Endothelial cell of umbilical vein (primary cell): ENCODE measurements around the gene NAA10. TPM values are rescaled to one million over a fixed set of nuclear protein-coding genes. Genes with fewer than 3 reads are reported as not detected.

ENCODE experiments used
- BruUV-seq: library from RNA; stranded (reverse); fragments of 400-500 nt; replicated peaks from 2 replicates; lab custom pipeline; 2021; lab: Mats Ljungman, UMichigan
- CTCF ChIA-PET: fragments of 300-600, 350-600 bp; sonication (Branson Sonifier 250); formaldehyde crosslinking; loops from one replicate; lab custom pipeline; 2021; ENCODE audit warnings: antibody characterized with exemption, inconsistent platforms; lab: Charles Lee
- POLR2A ChIA-PET: fragments of 300-600, 350-600 bp; sonication (Branson Sonifier 250); formaldehyde crosslinking; loops from one replicate; lab custom pipeline; 2021; ENCODE audit warnings: antibody characterized with exemption, inconsistent platforms; lab: Charles Lee
- DNase-seq: peaks from one replicate; pipeline ENCODE4 v3.0.0-alpha.2; 2011; ENCODE audit warnings: low read depth, low spot score
- FAIRE-seq: peaks from 2 replicates; lab custom pipeline; 2011; peaks lifted over from hg19 to GRCh38; lab: Jason Lieb, UNC
- H2AFZ ChIP-seq: 2 replicates; pipeline ENCODE4 v1.6.0; 2012; ENCODE audit warnings: low read depth, low read length, control low read depth, inconsistent platforms
- H3K27ac ChIP-seq: 2 replicates; pipeline ENCODE4 v1.5.1; 2011; ENCODE audit warnings: low read depth, mild to moderate bottlenecking, control low read depth, low read length, moderate library complexity; ENCODE audit not compliant: insufficient read depth
- H3K27me3 ChIP-seq, 2 experiments: 2 replicates each; pipeline versions ENCODE4 v1.6.0 to v1.6.1; 2011; ENCODE audit warnings: low read length in 2 of 2, mixed read lengths in 1 of 2; ENCODE audit not compliant: control insufficient read depth in 2 of 2, insufficient read depth in 2 of 2
- H3K36me3 ChIP-seq, 2 experiments: 2 replicates in 1 of 2; 3 replicates in 1 of 2; pipeline ENCODE4 v1.5.1; 2011; ENCODE audit warnings: low read length in 2 of 2, mild to moderate bottlenecking in 1 of 2, moderate library complexity in 1 of 2; ENCODE audit not compliant: control insufficient read depth in 2 of 2, insufficient read depth in 2 of 2; ENCODE audit errors: extremely low read depth in 1 of 2
- H3K4me1 ChIP-seq: 3 replicates; pipeline ENCODE4 v1.5.1; 2011; ENCODE audit warnings: mild to moderate bottlenecking, low read length; ENCODE audit not compliant: control insufficient read depth, insufficient read depth; ENCODE audit errors: extremely low read depth
- H3K4me2 ChIP-seq: 2 replicates; pipeline ENCODE4 v1.6.1; 2011; ENCODE audit warnings: low read length, control low read depth, mixed read lengths; ENCODE audit not compliant: insufficient read depth
- H3K4me3 ChIP-seq, 3 experiments: fragments of 200-600 bp in 1 of 3; sonication (generic), shearing (Covaris generic) in 1 of 3; replicated peaks in 1 of 3; 2 replicates each; pipeline ENCODE4 v1.5.1; 2011 to 2016; ENCODE audit warnings: control low read depth in 3 of 3, low read length in 3 of 3, mild to moderate bottlenecking in 2 of 3, inconsistent platforms in 1 of 3, low read depth in 1 of 3, moderate library complexity in 1 of 3; ENCODE audit not compliant: insufficient read depth in 1 of 3
- H3K79me2 ChIP-seq: 2 replicates; pipeline ENCODE4 v1.6.0; 2012; ENCODE audit warnings: low read length, inconsistent platforms; ENCODE audit not compliant: control insufficient read depth, insufficient read depth
- H3K9ac ChIP-seq: replicated peaks from 2 replicates; pipeline ENCODE3; 2011; ENCODE audit warnings: low read length, control low read depth; ENCODE audit not compliant: insufficient read depth; ENCODE audit errors: extremely low read depth
- H3K9me1 ChIP-seq: replicated peaks from 3 replicates; pipeline ENCODE4 v1.6.0; 2011; ENCODE audit warnings: mild to moderate bottlenecking, low read length; ENCODE audit not compliant: control insufficient read depth, insufficient read depth; ENCODE audit errors: extremely low read depth
- H3K9me3 ChIP-seq: replicated peaks from 2 replicates; pipeline ENCODE4 v1.5.1; 2012; ENCODE audit warnings: low read length, inconsistent platforms; ENCODE audit not compliant: control insufficient read depth, insufficient read depth
- H4K20me1 ChIP-seq: replicated peaks from 2 replicates; pipeline ENCODE3; 2011; ENCODE audit warnings: mild to moderate bottlenecking, low read length; ENCODE audit not compliant: control insufficient read depth, insufficient read depth; ENCODE audit errors: extremely low read depth
- CTCF ChIP-seq, 2 donors: IDR thresholded peaks; 1 replicate in 1 of 2; 2 replicates in 1 of 2; pipeline ENCODE4 v1.5.1; 2011; ENCODE audit warnings: low read length in 2 of 2, mild to moderate bottlenecking in 2 of 2, moderate library complexity in 2 of 2, control low read depth in 1 of 2, inconsistent platforms in 1 of 2, low read depth in 1 of 2; ENCODE audit not compliant: insufficient read depth in 1 of 2; ENCODE audit errors: extremely low read depth in 1 of 2
- EZH2 ChIP-seq: IDR thresholded peaks from 2 replicates; pipeline ENCODE4 v1.6.1; 2012; ENCODE audit warnings: borderline replicate concordance, low read depth, mild to moderate bottlenecking, moderate library complexity, low read length, inconsistent platforms; ENCODE audit not compliant: severe bottlenecking
- FOS ChIP-seq: IDR thresholded peaks from 2 replicates; pipeline ENCODE4 v1.6.1; 2011; ENCODE audit warnings: mild to moderate bottlenecking, low read length, moderate library complexity, borderline replicate concordance; ENCODE audit not compliant: insufficient read depth
- GATA2 ChIP-seq: IDR thresholded peaks from 2 replicates; pipeline ENCODE4 v1.7.0; 2011; ENCODE audit warnings: low read depth, mild to moderate bottlenecking, moderate library complexity, mixed read lengths, low read length; ENCODE audit not compliant: insufficient read length, insufficient read depth
- JUN ChIP-seq: IDR thresholded peaks from 2 replicates; pipeline ENCODE4 v1.6.1; 2011; ENCODE audit warnings: borderline replicate concordance, low read depth; ENCODE audit not compliant: insufficient read length, insufficient read depth
- MAX ChIP-seq: IDR thresholded peaks from 2 replicates; pipeline ENCODE4 v1.6.1; 2011; ENCODE audit not compliant: insufficient read depth, insufficient read length
- MYC ChIP-seq: IDR thresholded peaks from one replicate; pipeline ENCODE4 v1.6.1; 2011; ENCODE audit warnings: mild to moderate bottlenecking, low read depth, low read length
- POLR2A ChIP-seq: IDR thresholded peaks from 2 replicates; pipeline ENCODE4 v1.6.1; 2012; ENCODE audit warnings: low read depth, mild to moderate bottlenecking, control low read depth, low read length
- POLR2AphosphoS5 ChIP-seq: IDR thresholded peaks from 2 replicates; pipeline ENCODE4 v1.6.1; 2012; ENCODE audit warnings: low read depth, mild to moderate bottlenecking, control low read depth, low read length, moderate library complexity; ENCODE audit not compliant: insufficient read depth
- dilution Hi-C: fragments of 300-500 bp; cut with MboI; formaldehyde crosslinking; loops from one replicate; pipeline ENCODE4 v1.15.0; 2019; ENCODE audit warnings: low sequenced_read_pairs; ENCODE audit not compliant: extremely low pct_ligation_motif_present
- intact Hi-C: fragments of 100-400 bp; cut with micrococcal nuclease; formaldehyde crosslinking; loops from one replicate; pipeline ENCODE4 v1.10.0; 2022
- polyA plus RNA-seq, 4 experiments: library from polyadenylated mRNA; depleted of rRNA in 3 of 4; stranded (reverse) in 3 of 4; unstranded in 1 of 4; fragments of >200 nt; gene quantifications; 2 replicates each; pipeline versions ENCODE4 v1.2.1 to v1.2.3, GENCODE V29; 2011 to 2012; ENCODE audit warnings: missing spikeins in 1 of 4
- total RNA-seq: library from RNA; stranded (reverse); gene quantifications from 2 replicates; pipeline ENCODE4 v1.2.3, GENCODE V29; 2021

NAA10 gene
- total and polyA plus RNA-seq, 2 donors (not counting 3 experiments of a cell fraction or from before 2014, with no cell fraction given): 141 to 144 TPM

DNA sequence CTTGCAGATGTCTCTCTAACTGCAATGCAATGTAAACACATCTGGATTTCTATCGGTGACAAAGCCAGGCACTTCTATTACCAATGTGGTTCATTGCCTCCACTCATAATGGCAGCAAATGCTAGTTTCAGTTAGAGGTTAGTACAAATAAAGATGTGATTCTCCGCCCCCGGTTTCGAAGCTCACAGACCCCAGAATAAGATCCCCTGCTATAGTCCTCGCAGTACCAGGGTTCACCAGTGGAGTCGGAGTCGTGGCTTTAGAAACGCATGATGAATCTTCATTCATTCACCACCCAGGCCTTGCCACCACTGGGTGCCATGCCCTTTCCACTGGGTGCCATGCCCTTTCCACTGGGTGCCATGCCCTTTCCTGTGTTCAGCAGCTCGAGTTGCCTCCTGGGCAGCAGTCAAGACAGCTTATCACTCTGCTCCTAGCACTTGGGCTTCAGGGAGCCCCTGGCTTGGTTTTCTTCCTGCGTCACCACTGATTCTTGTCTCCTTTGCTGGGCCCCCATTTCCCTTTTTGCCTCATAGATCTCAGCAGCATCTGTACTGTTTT lies 3.5 kb upstream of the NAA10 start:
- no peak overlapping the region for H3K9ac ChIP-seq
- H3K4me2 ChIP-seq: no peak overlapping the region
- no peaks in the 10 kb centered on the region for H3K9me3 ChIP-seq
- intact Hi-C loops: no loop called here
- H3K27me3 ChIP-seq: no peaks in the 10 kb centered on the region
- ChIA-PET POLR2A (no interaction called here), CTCF (interaction anchor here (0.9 to 1.5 kb wide), 3 partner anchors 9 to 15 kb away, joined by 3 to 6 read pairs (median 6); no protein-coding TSS in a partner anchor)
- H4K20me1 ChIP-seq: no peaks in the 10 kb centered on the region
- H3K9me1 ChIP-seq: no peaks in the 10 kb centered on the region
- no peak overlapping the region for H3K4me3 ChIP-seq
- H3K27ac ChIP-seq: no peak overlapping the region
- H3K36me3 ChIP-seq: no peaks in the 10 kb centered on the region
- no TSS peak for BruUV-seq
- FAIRE-seq (no peak), DNase-seq (no peak)
- dilution Hi-C loops: no loop called here
- H2AFZ ChIP-seq: no peak overlapping the region
- peaks cover 11% of the 10 kb centered on the region for H3K79me2 ChIP-seq
- no peak for TF ChIP-seq CTCF (IDR thresholded peaks at IDR 0.05; ENCODE audit: extremely low read depth in 1 of 2, insufficient read depth in 1 of 2, low read depth in 1 of 2, low read length in 2 of 2)
- no peak for TF ChIP-seq POLR2AphosphoS5
- TF ChIP-seq POLR2A: no peak
- no peak for TF ChIP-seq JUN
- TF ChIP-seq FOS: no peak
- TF ChIP-seq MYC: no peak
- TF ChIP-seq MAX: no peak
- TF ChIP-seq EZH2: no peak
- no peak for TF ChIP-seq GATA2
- H3K4me1 ChIP-seq: peaks cover 3% of the 10 kb centered on the region
